Brain microvascular endothelial cell (primary cell): ENCODE results near the gene VEZT.

Experiments used
- DNase-seq: peaks from one replicate; pipeline ENCODE4 v3.0.0-alpha.2; 2020
- H3K27ac ChIP-seq: fragments of 250-450 bp; sonication (Bioruptor Pico); 2 replicates; pipeline ENCODE4 v1.5.1; 2020; ENCODE audit warnings: mild to moderate bottlenecking, moderate library complexity
- H3K27me3 ChIP-seq: fragments of 250-450 bp; sonication (Bioruptor Pico); replicated peaks from 2 replicates; pipeline ENCODE4 v1.5.1; 2020; ENCODE audit warnings: mild to moderate bottlenecking
- H3K36me3 ChIP-seq: fragments of 250-450 bp; sonication (Bioruptor Pico); replicated peaks from 2 replicates; pipeline ENCODE4 v1.5.1; 2020; ENCODE audit warnings: mild to moderate bottlenecking
- H3K4me3 ChIP-seq: 2 replicates; pipeline ENCODE4 v1.5.1; 2011; ENCODE audit warnings: low read depth, mild to moderate bottlenecking, control low read depth, low read length, moderate library complexity
- in situ Hi-C: cut with HindIII; loops from 2 replicates; pipeline ENCODE4 v1.10.0; 2017; ENCODE audit warnings: low sequenced_read_pairs, low pct_ligation_motif_present
- TF ChIP-seq, protein P1 (sequence below): IDR thresholded peaks from 2 replicates; pipeline ENCODE4 v1.5.1; 2011; ENCODE audit warnings: low read depth, mild to moderate bottlenecking, moderate library complexity, low read length, control low read depth, inconsistent platforms; ENCODE audit errors: missing control alignments

VEZT gene

DNA sequence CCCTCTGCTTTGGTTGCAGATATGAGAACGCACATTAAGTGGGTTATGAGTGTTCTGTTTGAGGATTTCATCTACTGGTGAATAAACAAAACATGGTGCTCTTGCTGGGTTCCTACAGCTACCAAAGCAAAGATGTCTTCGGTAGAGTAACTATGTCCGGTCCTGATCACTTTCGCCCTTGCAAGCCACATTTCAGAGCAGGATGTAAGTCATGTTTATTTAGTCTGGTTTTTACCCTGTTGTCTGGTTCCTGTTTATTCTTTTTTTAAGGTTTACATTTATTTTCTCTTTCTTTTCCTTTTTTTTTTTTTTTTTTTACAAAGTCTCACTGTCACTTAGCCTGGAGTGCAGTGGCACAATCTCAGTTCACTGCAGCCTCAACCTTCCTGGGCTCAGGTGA is 99.2 kb downstream of the VEZT start:
- no peak for DNase-seq
- Histone ChIP-seq H3K27ac (no peak overlapping the region), H3K27me3 (no peaks in the 10 kb centered on the region), H3K4me3 (no peak overlapping the region), H3K36me3 (no peaks in the 10 kb centered on the region)
- TF ChIP-seq, protein P1, sequence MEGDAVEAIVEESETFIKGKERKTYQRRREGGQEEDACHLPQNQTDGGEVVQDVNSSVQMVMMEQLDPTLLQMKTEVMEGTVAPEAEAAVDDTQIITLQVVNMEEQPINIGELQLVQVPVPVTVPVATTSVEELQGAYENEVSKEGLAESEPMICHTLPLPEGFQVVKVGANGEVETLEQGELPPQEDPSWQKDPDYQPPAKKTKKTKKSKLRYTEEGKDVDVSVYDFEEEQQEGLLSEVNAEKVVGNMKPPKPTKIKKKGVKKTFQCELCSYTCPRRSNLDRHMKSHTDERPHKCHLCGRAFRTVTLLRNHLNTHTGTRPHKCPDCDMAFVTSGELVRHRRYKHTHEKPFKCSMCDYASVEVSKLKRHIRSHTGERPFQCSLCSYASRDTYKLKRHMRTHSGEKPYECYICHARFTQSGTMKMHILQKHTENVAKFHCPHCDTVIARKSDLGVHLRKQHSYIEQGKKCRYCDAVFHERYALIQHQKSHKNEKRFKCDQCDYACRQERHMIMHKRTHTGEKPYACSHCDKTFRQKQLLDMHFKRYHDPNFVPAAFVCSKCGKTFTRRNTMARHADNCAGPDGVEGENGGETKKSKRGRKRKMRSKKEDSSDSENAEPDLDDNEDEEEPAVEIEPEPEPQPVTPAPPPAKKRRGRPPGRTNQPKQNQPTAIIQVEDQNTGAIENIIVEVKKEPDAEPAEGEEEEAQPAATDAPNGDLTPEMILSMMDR: no peak
- in situ Hi-C loops: no loop called here

DNA sequence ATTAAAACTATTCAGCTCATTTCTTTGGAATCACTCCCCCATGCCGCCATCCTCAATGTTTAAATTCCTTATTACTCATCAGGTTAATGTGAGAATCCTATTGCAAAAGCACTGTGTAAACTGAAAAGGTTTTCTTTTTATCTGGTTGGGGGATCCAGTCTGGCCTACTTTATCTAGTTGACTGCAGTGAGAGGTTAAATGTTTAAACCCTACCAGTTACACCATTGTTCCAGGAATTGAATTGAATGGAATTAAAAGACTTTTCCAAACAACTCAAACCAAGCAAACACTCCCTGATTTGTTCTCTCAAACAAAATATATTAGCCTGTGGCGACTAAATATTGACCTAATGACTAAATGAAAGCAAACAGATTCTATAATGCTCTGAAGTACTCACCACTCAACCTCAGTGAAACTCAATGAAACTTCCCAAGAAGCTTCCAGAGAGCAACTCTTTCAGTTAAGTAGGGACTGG is 100.5 kb downstream of the VEZT start:
- DNase-seq: peak; percentile 75
- no peak overlapping the region for H3K4me3 ChIP-seq
- in situ Hi-C loops: no loop called here
- TF ChIP-seq, protein P1: no peak
- H3K36me3 ChIP-seq: no peaks in the 10 kb centered on the region
- no peaks in the 10 kb centered on the region for H3K27me3 ChIP-seq
- peak overlapping the region; percentile 64 for H3K27ac ChIP-seq

DNA sequence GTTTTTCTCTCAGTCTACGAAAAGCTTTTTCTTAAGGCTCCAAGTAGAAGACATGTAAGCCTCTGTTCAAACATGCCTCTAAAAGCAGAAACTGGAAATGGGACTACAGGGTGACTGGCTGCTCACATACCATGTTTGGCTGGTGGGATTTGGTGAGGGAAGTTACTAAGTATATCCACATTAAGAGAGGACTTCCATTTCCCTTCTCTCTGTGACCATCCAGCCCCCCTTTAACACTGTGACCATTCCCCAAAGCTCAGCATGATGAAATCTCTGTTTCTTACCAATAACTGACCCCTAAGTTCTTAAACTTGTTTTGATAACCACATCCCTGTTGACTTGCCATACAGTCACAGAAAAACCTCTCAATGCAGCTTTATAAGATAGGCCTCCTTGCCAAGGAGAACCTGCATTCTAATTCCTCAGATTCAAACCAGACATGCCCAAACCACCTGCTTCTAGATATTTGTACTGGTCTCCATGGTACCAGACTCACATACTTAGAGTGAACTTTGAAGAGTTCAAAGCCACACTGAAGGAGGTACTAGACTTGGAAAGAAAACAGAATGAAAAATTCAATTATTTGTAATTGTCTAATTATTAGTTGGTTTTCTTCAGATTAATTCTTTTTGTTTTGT is 102.2 kb downstream of the VEZT start:
- TF ChIP-seq, protein P1: no peak
- H3K27ac ChIP-seq: peak overlapping the region; percentile 39
- no peak overlapping the region for H3K4me3 ChIP-seq
- H3K27me3 ChIP-seq: no peaks in the 10 kb centered on the region
- in situ Hi-C loops: no loop called here
- peak; percentile 39 for DNase-seq
- H3K36me3 ChIP-seq: no peaks in the 10 kb centered on the region

DNA sequence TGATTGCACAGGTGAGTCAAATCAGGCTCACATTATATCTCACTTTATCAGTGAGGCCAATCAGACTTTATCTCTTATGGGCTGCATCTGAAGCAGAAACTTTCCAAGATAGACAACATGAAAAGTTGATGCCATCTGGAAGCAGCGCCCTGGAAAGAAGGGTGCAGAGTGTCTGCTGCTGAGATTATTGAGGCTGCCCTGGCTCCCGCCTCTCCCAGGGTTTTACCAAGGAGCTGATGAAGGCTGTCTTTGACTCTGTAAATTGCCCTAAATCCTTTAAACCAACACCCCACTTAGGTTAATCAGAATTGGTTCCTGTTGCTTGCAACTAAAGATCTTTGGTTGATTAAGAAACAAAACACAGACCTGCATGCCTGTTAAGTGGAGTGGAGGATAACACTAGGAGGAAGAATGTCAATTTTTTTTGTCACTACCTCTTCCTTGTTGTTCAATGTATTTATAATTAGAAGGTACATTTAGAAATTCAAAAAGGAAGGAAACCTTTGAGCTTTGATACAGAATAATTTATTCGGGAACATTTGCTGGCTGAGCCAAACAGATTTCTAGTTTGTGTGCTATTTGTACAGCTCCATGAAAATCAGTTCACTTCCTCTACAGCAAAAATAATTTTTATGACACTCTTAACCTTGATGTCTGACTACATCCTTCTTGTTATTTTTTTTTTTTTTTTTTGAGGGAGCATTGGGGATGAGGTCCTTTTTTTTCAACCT is 104.1 kb downstream of the VEZT start:
- no peaks in the 10 kb centered on the region for H3K36me3 ChIP-seq
- DNase-seq: no peak
- no peak overlapping the region for H3K4me3 ChIP-seq
- H3K27ac ChIP-seq: no peak overlapping the region
- in situ Hi-C loops: no loop called here
- H3K27me3 ChIP-seq: no peaks in the 10 kb centered on the region
- TF ChIP-seq, protein P1: no peak

DNA sequence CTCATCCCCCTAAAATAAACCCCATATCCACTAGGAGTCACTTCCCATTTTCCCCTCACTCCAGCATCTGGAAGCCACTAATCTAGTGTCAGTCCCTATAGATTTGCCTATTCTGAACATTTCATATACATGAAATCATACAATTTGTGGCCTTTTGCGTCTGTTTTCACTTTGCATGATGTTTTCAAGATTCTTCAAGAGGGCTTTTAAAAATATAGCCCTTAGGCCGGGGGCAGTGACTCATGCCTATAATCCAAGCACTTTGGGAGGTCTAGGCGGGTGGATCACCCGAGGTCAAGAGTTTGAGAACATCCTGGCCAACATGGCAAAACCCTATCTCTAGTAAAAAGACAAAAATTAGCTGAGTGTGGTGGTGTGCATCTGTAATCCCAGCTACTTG is 104.7 kb downstream of the VEZT start:
- DNase-seq: peak; percentile 45
- in situ Hi-C loops: no loop called here
- H3K27me3 ChIP-seq: no peaks in the 10 kb centered on the region
- H3K27ac ChIP-seq: no peak overlapping the region
- no peak overlapping the region for H3K4me3 ChIP-seq
- TF ChIP-seq, protein P1: no peak
- no peaks in the 10 kb centered on the region for H3K36me3 ChIP-seq
